ENCODE data around the gene BLM.
"Not testable (repeated sequence)": the region's sequence is repeated elsewhere in the genome, so short reads cannot be mapped to it uniquely, and the experiment has no call there.

The BLM gene

GRCh38 chr15:90716976-90717821 is at the start of gene BLM:
TSS of gene BLM (plus strand) at chr15:90717346. CDS start at chr15:90747393, 30,047 bp downstream.
- peak; percentile 95 for DNase-seq (ENCODE audit: low spot score)

GRCh38 chr15:90667755-90668345 is 49.3 kb upstream of the BLM start:
- not testable (repeated sequence) for DNase-seq (ENCODE audit: low spot score)

DNA sequence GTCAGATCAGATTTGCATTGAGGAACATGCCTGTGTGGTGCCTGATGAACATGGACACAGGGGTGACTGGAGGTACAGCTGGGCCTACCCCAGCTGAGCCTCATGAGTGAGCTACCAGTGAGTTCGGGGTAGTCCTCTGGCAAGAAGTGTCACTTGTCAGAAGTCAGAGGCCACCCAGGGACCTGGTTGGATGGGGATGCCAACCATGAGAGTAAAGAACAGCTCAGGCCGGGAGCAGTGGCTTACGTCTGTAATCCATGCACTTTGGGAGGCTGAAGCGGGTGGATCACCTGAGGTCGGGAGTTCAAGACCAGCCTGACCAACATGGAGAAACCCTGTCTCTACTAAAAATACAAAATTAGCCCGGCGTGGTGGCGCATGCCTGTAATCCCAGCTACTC is 46.5 kb upstream of the BLM start:
- DNase-seq (ENCODE audit: low spot score): not testable (repeated sequence)

GRCh38 chr15:90671216-90671615 is 45.9 kb upstream of the BLM start:
- no peak for DNase-seq (ENCODE audit: low spot score)

- not testable (repeated sequence) for DNase-seq (ENCODE audit: low spot score)
These were observed 43.8 kb upstream of the BLM start for GRCh38 chr15:90673357-90673756.

- no peak for DNase-seq (ENCODE audit: low spot score)
These were observed 42.7 kb upstream of the BLM start for GRCh38 chr15:90674476-90674875.

- DNase-seq (ENCODE audit: low spot score): no peak
These were observed 41.7 kb upstream of the BLM start for GRCh38 chr15:90675464-90675863.

- DNase-seq (ENCODE audit: low spot score): no peak
These were observed 39.0 kb upstream of the BLM start for GRCh38 chr15:90677807-90678790.

- DNase-seq (ENCODE audit: low spot score): no peak
These were observed 37.2 kb upstream of the BLM start for GRCh38 chr15:90679959-90680358.

DNA sequence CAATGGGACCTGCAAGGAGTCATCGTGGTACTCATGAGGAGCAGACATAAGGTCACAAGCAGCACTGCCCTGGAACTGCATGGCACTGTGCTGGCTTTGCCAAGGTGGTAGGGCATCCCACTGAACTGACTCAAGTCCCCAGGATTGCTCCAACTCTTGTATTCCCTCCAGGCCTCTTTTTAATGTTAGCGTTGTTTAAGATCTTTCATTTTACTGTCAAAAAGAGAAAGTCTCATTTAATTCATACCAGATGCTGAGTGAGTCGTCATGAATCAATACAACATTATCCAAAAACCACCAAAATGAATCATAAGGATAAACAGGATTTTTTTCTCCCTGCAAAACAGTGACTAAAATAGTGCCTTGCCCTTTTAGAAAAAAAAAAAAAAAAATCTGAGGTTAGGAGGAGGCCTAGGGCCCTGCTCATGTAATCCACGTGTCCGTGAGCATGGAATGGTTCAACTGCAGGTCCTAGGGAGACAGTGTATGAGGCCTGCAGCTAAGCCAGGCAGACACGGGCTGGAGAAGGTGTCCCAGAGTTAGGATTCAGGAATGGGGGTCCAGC is 36.7 kb upstream of the BLM start:
- no peak for DNase-seq (ENCODE audit: low spot score)

GRCh38 chr15:90681056-90681455 is 36.1 kb upstream of the BLM start:
- DNase-seq (ENCODE audit: low spot score): no peak

- no peak for DNase-seq (ENCODE audit: low spot score)
These were observed 35.7 kb upstream of the BLM start for GRCh38 chr15:90681480-90681879.

- no peak for DNase-seq (ENCODE audit: low spot score)
These were observed 33.8 kb upstream of the BLM start for GRCh38 chr15:90683371-90683770.

- no peak for DNase-seq (ENCODE audit: low spot score)
These were observed 33.3 kb upstream of the BLM start for GRCh38 chr15:90683876-90684275.

- DNase-seq (ENCODE audit: low spot score): no peak
These were observed 32.9 kb upstream of the BLM start for GRCh38 chr15:90684281-90684680.

DNA sequence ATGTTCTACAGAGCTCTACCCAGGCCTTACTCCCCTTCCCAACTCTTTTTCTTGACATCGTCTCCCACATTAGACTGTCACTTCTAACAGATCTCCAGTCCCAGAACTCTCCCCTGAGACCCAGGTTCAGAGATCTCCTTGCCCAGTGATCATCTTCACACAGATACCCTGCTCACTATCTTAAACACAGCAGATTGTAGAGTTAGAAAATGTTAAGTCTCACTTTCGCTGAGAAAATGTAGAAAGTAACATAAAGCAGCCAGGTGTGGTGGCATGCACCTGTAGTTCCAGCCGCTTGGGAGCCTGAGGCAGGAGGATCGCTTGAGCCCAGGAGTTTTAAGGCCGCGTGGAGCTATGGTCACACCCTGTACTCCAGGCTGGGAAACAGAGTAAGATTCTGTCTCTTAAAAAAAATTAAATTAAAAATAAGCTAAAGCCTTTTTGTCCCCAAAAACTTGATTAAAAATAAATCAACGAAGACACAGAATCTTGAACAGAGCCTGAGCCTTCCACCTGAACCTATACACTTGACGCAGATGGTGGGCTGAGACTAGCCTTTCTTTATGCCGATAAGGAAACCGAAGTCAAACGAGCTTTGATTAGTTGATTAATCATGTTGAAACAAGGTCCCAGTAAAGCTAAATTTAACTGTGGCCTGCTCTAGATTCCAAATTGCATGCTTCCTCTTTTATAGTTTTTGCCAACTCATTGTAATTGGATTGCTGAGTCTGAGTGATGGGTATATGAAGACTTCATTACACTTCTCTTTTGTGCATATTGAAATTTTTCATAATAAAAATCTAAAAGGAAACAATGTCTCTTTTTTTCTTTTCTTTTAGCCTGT is 31.3 kb upstream of the BLM start:
- no peak for DNase-seq (ENCODE audit: low spot score)

DNA sequence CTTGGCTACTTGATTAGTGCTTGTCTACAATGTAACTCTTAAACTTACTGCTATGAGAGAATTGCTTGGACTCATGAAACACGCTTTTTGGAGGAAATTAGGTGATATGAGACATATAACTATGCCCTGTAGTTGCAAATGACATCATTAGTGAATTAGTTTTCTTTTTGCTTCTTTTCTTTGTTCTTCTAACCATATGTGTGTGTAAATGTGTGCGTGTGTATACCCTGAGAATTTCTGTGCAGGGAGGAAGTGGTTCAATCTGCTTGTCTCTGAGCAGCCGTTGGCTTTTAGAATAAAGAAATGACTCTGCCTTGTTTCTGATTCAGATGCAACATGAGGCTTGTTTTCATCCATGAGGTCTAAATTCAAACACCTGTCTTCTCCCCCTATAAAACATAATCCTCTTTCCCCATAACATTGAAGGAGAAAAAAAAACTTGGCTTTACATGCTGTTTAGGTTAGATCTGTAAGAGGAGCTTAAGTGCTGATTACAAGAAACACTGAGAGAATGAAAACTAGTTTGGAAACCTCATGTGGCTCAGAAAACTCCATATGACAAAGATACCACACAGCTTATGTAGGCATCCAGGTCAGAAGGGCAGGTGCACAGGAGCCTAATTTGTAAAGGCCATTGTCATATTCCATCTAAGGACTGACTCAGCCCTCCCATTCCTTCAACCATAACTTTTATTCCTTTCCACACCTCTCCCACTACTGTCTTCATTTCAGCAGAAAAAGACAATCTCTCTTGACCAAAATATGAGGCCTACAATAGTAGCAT is 30.5 kb upstream of the BLM start:
- DNase-seq (ENCODE audit: low spot score): no peak

GRCh38 chr15:90689326-90689961 is 27.7 kb upstream of the BLM start:
- DNase-seq (ENCODE audit: low spot score): not testable (repeated sequence)

DNA sequence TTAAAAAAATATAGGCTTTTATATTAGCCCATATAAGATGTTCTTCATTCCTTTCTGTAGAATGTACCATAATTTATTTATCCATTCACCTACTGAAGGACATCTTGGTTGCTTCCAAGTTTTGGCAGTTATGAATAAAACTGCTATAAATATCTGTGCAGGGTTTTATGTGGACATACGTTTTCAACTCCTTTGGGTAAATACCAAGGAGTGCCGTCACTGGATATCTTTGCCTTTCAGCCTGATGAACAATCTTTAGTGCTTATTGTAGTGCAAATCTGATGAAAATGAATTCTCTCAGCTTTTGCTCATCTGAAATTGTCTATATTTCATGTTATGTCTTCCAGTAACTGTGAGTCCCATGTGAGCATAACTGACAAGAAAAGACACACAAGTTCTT is 26.6 kb upstream of the BLM start:
- no peak for DNase-seq (ENCODE audit: low spot score)

- no peak for DNase-seq (ENCODE audit: low spot score)
These were observed 25.8 kb upstream of the BLM start for GRCh38 chr15:90691369-90691768.

Measured in ecto neural progenitor cell (in vitro differentiated cells).